HepG2 (cell line): ENCODE data around the gene CAMTA2. TPM values are rescaled to one million over a fixed set of nuclear protein-coding genes. Genes with fewer than 3 reads are reported as not detected.

Experiments
- AGO2 ChIP-seq: fragments of 200-400 bp; formaldehyde crosslinking; optimal IDR thresholded peaks from 2 replicates; pipeline ENCODE3; 2017; ENCODE audit warnings: mild to moderate bottlenecking, low read depth, low read length, moderate library complexity
- AHR ChIP-seq: IDR thresholded peaks from 2 replicates; pipeline ENCODE4 v1.6.1; 2018; ENCODE audit warnings: missing genetic modification reagents, missing compliant biosample characterization
- ATM ChIP-seq: fragments of 450-650 bp; IDR thresholded peaks from 2 replicates; pipeline ENCODE4 v1.7.1; 2017; ENCODE audit warnings: mild to moderate bottlenecking, borderline replicate concordance
- CEBPG ChIP-seq: IDR thresholded peaks from 2 replicates; pipeline ENCODE4 v1.6.1; 2016
- CERS6 ChIP-seq: sonication (generic); formaldehyde crosslinking; IDR thresholded peaks from 2 replicates; pipeline ENCODE4 v1.5.0; 2020; ENCODE audit warnings: missing genetic modification reagents
- MED8 ChIP-seq: sonication (generic); formaldehyde crosslinking; IDR thresholded peaks from 2 replicates; pipeline ENCODE4 v1.8.1; 2023; ENCODE audit warnings: mild to moderate bottlenecking, missing genetic modification reagents; ENCODE audit not compliant: insufficient replicate concordance
- PCBP2 ChIP-seq: fragments of 200-400 bp; formaldehyde crosslinking; optimal IDR thresholded peaks from 2 replicates; pipeline ENCODE3; 2018; ENCODE audit warnings: low read length, low read depth; ENCODE audit not compliant: poor library complexity, severe bottlenecking
- POLR2AphosphoS5 ChIP-seq: IDR thresholded peaks from 2 replicates; pipeline ENCODE4 v1.6.1; 2012; ENCODE audit warnings: low read depth, low read length
- POLR2G ChIP-seq: fragments of 200-400 bp; formaldehyde crosslinking; IDR thresholded peaks from 2 replicates; pipeline ENCODE4 v1.6.1; 2018; ENCODE audit warnings: mild to moderate bottlenecking, low read depth, low read length, moderate library complexity
- RBM22 ChIP-seq: fragments of 200-400 bp; formaldehyde crosslinking; optimal IDR thresholded peaks from 2 replicates; pipeline ENCODE3; 2017; ENCODE audit warnings: mild to moderate bottlenecking, low read length, moderate library complexity
- SALL1 ChIP-seq: sonication (generic); formaldehyde crosslinking; IDR thresholded peaks from 2 replicates; pipeline ENCODE4 v1.8.0; 2022; ENCODE audit warnings: mild to moderate bottlenecking, missing genetic modification reagents
- SNAPC2 ChIP-seq: sonication (generic); formaldehyde crosslinking; IDR thresholded peaks from 2 replicates; pipeline ENCODE4 v1.8.1; 2022; ENCODE audit warnings: mild to moderate bottlenecking, missing genetic modification reagents
- SUZ12 ChIP-seq: fragments of 150-350 bp; IDR thresholded peaks from 2 replicates; pipeline ENCODE4 v1.6.1; 2014; ENCODE audit warnings: low read depth, low read length
- TBP ChIP-seq: sonication (generic); formaldehyde crosslinking; IDR thresholded peaks from 2 replicates; pipeline ENCODE4 v1.5.0; 2020; ENCODE audit warnings: missing genetic modification reagents
- TFDP2 ChIP-seq: sonication (generic); formaldehyde crosslinking; IDR thresholded peaks from 2 replicates; pipeline ENCODE4 v1.4.0; 2020; ENCODE audit warnings: missing genetic modification reagents
- TIGD3 ChIP-seq: sonication (generic); formaldehyde crosslinking; IDR thresholded peaks from 2 replicates; pipeline ENCODE4 v1.5.1; 2020; ENCODE audit warnings: mild to moderate bottlenecking, missing genetic modification reagents, borderline replicate concordance
- ZBTB34 ChIP-seq: sonication (generic); formaldehyde crosslinking; IDR thresholded peaks from 2 replicates; pipeline ENCODE4 v1.8.0; 2022; ENCODE audit warnings: mild to moderate bottlenecking, missing genetic modification reagents
- ZBTB8A ChIP-seq: sonication (generic); formaldehyde crosslinking; IDR thresholded peaks from 2 replicates; pipeline ENCODE4 v1.4.0; 2020; ENCODE audit warnings: mild to moderate bottlenecking, low read depth, missing genetic modification reagents, borderline replicate concordance
- ZNF124 ChIP-seq: sonication (generic); formaldehyde crosslinking; IDR thresholded peaks from 2 replicates; pipeline ENCODE4 v1.4.0; 2020; ENCODE audit warnings: missing genetic modification reagents
- ZNF296 ChIP-seq: sonication (generic); formaldehyde crosslinking; conservative IDR thresholded peaks from 2 replicates; pipeline ENCODE4 v1.5.0; 2020; ENCODE audit warnings: mild to moderate bottlenecking, missing genetic modification reagents
- ZNF3 ChIP-seq: IDR thresholded peaks from 2 replicates; pipeline ENCODE4 v1.7.0; 2017; ENCODE audit warnings: inconsistent platforms
- ZNF430 ChIP-seq: sonication (generic); formaldehyde crosslinking; IDR thresholded peaks from 2 replicates; pipeline ENCODE4 v1.9.0; 2021; ENCODE audit warnings: mild to moderate bottlenecking, missing genetic modification reagents
- ZNF432 ChIP-seq: sonication (generic); formaldehyde crosslinking; IDR thresholded peaks from 2 replicates; pipeline ENCODE4 v1.5.0; 2020; ENCODE audit warnings: missing genetic modification reagents, mild to moderate bottlenecking, borderline replicate concordance
- ZNF784 ChIP-seq: sonication (generic); formaldehyde crosslinking; IDR thresholded peaks from 2 replicates; pipeline ENCODE4 v1.5.1; 2020; ENCODE audit warnings: missing genetic modification reagents, mild to moderate bottlenecking, borderline replicate concordance
- polyA plus RNA-seq, 8 experiments: library from polyadenylated mRNA; depleted of rRNA in 3 of 8; stranded (reverse) in 7 of 8; unstranded in 1 of 8; fragments of >200 nt; fragmentation: Illumina TruSeq in 4 of 8; extraction: Trizol in 4 of 8; gene quantifications; 2 replicates each; pipeline versions ENCODE4 v1.2.1 to v1.2.3, GENCODE V29; 2011 to 2016; ENCODE audit warnings: low read depth in 4 of 8, missing spikeins in 1 of 8, mixed read lengths in 1 of 8; ENCODE audit not compliant: insufficient read depth in 1 of 8
- total RNA-seq, 5 experiments: library from RNA; depleted of rRNA; stranded (reverse); fragments of >200 nt; fragmentation: Illumina TruSeq; extraction: Trizol; gene quantifications; 2 replicates each; pipeline ENCODE4 v1.2.3, GENCODE V29; 2016; ENCODE audit warnings: low read depth in 1 of 5

The CAMTA2 gene
- total and polyA plus RNA-seq, 2 of the 13 experiments (the other 11 are each of a cell fraction or from before 2014, with no cell fraction given): 4.1 to 7.1 TPM

GRCh38 chr17:4944554-4945175 is 42.8 kb downstream of the CAMTA2 start (continued):
- no peak for TF ChIP-seq ZNF296 (CRISPR knock-in tag)
- no peak for TF ChIP-seq TBP (CRISPR knock-in tag)
- TF ChIP-seq SNAPC2 (CRISPR knock-in tag): no peak
- no peak for TF ChIP-seq CERS6 (CRISPR knock-in tag)
- TF ChIP-seq PCBP2: no peak
- no peak for TF ChIP-seq ZNF430 (CRISPR knock-in tag)
- TF ChIP-seq SALL1 (CRISPR knock-in tag): no peak
- TF ChIP-seq ZNF432 (CRISPR knock-in tag): no peak
- no peak for TF ChIP-seq MED8 (CRISPR knock-in tag)
- TF ChIP-seq RBM22: peak; percentile 7
- TF ChIP-seq ZNF784 (CRISPR knock-in tag): no peak
- TF ChIP-seq POLR2G: peak; percentile 75
- TF ChIP-seq TFDP2 (CRISPR knock-in tag): no peak
- TF ChIP-seq ATM: no peak
- TF ChIP-seq ZBTB34: no peak
- no peak for TF ChIP-seq AHR (CRISPR knock-in tag)
- no peak for TF ChIP-seq ZNF3 (CRISPR knock-in tag)
- no peak for TF ChIP-seq ZNF124 (CRISPR knock-in tag)
- TF ChIP-seq POLR2AphosphoS5: peak; percentile 76
- no peak for TF ChIP-seq ZBTB8A
- TF ChIP-seq CEBPG: no peak
- peak; percentile 79 for TF ChIP-seq AGO2
- no peak for TF ChIP-seq SUZ12
- TF ChIP-seq TIGD3: 0 out of 2 replicates have a peak, but pooled peaks have one; percentile 40
